NCI-H128 (cell line): Measurements from ENCODE around the gene TMED5.
"Not testable (repeated sequence)": the region's sequence is repeated elsewhere in the genome, so short reads cannot be mapped to it uniquely, and the experiment has no call there.

ENCODE experiments used
- DNase-seq: peaks from one replicate; lab custom pipeline; 2025; ENCODE audit not compliant: unreplicated experiment; lab: John Stamatoyannopoulos, UW

TMED5 gene

DNA sequence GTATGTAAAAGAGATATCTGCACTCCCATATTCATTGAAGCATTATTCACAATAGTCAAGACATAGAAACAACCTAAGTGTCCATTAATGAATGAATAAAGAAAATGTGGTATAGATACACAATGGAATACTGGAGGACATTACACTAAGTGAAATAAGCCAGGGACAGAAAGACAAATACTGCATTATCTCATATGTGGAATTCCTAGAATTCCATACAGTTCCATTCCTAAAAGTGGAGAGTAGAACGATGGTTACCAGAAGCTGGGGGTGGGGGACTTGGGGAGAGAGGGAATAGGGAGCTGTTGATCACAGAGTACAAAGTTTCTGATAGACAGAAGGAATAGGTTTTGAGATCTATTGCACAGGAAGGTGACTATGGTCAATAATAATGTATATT lies 7.4 kb downstream of the TMED5 start:
- DNase-seq, result no peak

GRCh38 chr1:93171549-93172034 lies 8.6 kb downstream of the TMED5 start:
- DNase-seq, result no peak

- DNase-seq, result not testable (repeated sequence)
Observed at GRCh38 chr1:93170141-93170678, 10.0 kb downstream of the TMED5 start.

GRCh38 chr1:93167006-93167405 lies 13.2 kb downstream of the TMED5 start:
- no peak for DNase-seq

- not testable (repeated sequence) for DNase-seq
Observed at GRCh38 chr1:93165895-93166294, 14.3 kb downstream of the TMED5 start.

DNA sequence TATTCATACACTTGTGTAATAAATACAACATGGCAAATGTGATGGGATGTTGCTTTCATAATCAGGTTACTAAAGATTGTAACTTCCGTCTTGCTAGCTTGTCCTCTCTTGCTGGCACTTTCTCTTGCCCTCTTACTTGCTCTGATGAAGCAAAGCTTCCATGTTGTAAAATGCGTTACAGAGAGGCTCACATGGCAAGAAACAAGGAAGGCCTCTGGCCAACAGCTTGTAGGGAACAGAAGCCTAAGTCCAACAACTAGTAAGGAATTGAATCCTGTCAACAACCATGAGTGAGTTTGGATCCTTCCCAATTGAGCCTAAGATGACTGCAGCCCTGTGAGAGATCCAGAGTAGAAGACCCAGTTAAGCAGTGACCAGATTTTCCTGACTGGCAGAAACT lies 15.4 kb downstream of the TMED5 start:
- DNase-seq, result no peak

GRCh38 chr1:93163314-93163713 lies 16.9 kb downstream of the TMED5 start:
- not testable (repeated sequence) for DNase-seq

DNA sequence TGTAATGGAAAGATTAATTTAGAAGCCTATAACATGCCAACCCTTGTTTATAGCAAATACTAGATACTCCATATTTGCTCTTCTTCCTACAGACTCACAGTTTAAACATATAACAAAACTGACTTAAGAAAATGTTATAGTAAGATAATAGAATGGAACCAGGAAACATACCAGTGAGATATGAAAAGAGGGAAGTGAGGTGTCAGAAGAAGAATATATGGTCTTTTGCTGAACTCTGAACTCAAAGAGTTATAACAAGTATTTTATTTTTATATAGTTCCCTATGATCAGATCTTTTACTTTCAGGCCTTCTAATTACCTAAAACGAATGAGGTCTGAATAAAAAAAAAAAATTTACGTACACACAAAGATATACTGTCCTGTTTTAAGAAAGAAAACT lies 20.9 kb downstream of the TMED5 start:
- no peak for DNase-seq

DNA sequence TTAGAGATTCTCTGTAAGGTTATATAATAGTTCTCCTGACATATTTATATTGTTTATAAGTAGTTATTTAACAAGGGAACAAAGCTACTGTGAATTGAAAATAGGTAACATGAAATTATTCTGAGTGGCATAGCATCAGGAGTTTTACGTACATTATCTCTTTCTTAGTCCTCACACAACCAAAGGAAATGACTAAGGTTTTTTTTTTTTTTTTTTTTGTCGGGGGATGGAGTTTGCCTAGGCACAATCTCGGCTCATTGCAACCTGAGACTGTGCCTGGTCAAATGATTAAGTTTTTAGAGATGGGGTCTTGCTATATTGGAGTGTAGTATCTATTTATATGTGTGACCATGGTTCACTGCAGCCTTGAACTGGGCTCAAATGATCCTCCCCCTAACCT lies 24.9 kb downstream of the TMED5 start:
- no peak for DNase-seq

GRCh38 chr1:93154898-93155297 lies 25.3 kb downstream of the TMED5 start:
- DNase-seq, result no peak

- DNase-seq, result no peak
Observed at GRCh38 chr1:93152835-93153234, 27.4 kb downstream of the TMED5 start.

DNA sequence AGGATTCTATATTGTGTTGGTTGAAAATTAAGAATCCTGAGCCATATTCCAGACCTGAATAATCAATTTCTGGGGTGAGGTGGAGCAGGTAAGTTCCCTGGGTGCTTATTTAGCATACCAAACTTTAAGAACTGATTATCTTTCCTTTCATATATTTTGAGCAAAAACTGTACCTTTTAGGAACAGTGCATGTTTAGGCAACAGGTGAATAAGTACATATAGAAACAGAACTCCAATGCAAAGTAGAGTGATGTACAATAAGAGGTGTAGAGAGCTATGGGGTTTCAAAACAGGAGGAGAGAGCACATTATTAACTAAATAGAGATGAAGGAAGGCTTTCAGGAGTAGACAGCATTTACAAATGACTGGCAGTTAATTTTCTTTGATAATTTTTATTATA lies 28.7 kb downstream of the TMED5 start:
- no peak for DNase-seq

GRCh38 chr1:93150729-93151128 lies 29.5 kb downstream of the TMED5 start:
- no peak for DNase-seq

GRCh38 chr1:93148001-93148400 lies 32.2 kb downstream of the TMED5 start:
- no peak for DNase-seq

DNA sequence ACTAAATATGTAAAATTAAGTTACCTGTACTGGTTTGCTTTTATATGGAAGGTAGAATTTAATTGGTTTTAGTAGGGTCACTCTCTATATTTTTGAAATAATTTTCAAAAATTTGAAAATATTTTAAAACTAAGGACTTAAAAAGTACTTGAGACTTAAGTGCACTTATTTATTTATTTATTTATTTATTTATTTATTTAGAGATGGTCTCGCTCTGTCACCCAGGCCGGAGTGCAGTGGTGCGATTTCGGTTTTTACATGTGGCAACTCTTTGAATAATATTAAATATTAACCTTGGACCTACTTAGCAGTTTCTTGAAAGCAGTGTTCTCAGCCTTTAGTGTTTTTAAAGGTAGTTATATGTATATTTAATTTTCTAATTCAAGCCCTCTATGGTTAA lies 36.4 kb downstream of the TMED5 start:
- DNase-seq, result no peak

DNA sequence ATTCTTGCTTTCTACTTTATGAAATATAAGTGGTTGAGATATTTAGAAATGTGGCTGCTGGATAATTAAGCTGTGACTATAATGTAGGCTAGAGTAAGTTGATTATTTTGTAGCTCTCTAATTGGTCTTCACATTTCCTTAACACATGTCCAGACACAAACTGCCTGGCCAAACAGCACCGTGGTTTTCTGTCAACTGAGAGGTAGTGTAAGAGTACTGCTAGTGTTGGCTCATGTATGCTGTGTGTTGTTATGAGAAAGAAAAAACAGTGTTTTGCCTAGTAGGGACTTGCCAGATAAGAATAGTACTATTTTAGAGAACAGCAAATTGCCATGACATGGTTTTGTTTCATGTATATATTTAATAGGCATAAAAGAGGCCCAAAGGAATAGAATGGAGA lies 37.1 kb downstream of the TMED5 start:
- no peak for DNase-seq

GRCh38 chr1:93142161-93142560 lies 38.1 kb downstream of the TMED5 start:
- no peak for DNase-seq

- DNase-seq, result no peak
Observed at GRCh38 chr1:93140106-93140505, 40.1 kb downstream of the TMED5 start.

- DNase-seq, result no peak
Observed at GRCh38 chr1:93137604-93138292, 42.5 kb downstream of the TMED5 start.

- DNase-seq, result no peak
Observed at GRCh38 chr1:93136445-93136844, 43.8 kb downstream of the TMED5 start.

DNA sequence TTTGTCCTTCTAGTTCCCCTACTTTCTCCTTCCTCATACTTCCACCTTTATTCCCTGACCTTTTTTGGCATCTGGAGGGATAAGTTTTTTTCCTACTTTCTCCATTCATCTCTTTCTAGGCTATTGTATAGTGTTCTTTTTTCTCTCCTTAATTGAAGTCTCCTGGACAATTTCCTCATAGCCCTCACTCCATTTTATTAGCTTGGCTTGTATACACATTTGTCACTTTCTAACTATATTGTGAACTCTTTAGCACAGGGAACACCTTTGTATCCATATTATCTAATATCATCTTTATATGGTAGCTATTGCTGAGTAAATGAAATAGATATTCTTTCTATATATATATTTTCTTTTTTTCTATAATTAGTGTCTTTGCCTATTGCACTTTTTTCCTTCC lies 47.6 kb downstream of the TMED5 start:
- no peak for DNase-seq

DNA sequence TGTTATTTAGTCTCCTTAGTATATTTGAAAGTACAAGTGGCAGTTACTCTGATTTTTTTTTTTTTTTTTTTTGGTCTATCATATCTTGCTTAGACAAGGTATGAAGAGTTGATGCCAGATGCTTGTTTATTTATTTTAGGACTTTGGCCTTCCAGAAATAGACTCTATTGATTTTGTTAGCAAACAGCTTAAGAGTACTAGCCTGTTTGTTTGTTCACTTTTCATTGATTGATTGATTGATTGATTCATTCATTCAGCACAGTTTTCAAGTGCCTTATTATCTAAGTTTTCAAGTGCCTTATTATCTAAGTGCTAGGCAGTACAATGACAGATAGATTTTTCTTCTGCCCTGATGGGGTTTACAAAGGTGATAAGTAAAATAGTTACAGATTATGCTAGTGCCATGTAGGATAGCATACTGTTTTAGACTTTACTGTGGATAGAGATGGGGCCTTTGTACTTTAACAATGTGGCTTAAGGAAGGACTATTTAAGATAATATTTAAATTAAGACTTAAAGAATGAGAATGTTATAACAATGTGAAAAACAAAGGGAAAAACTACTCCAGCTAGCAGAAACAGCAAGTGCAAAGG lies 50.6 kb downstream of the TMED5 start:
- DNase-seq, result no peak
